ENCODE results near the gene ENTPD6.

Gene ENTPD6

GRCh38 chr20:25220810-25221591 is 25.5 kb downstream of the ENTPD6 start:
- H3K4me3 ChIP-seq (ENCODE audit: low read length) = no peak overlapping the region
- TF ChIP-seq ZNF274 (IDR thresholded peaks at IDR 0.05; ENCODE audit: low read depth, low read length) = no peak

- no peak for TF ChIP-seq ZNF274 (IDR thresholded peaks at IDR 0.05; ENCODE audit: low read depth, low read length)
- no peak overlapping the region for H3K4me3 ChIP-seq (ENCODE audit: low read length)
These were observed 26.3 kb downstream of the ENTPD6 start for GRCh38 chr20:25221592-25222460.

GRCh38 chr20:25222461-25223178 is 27.1 kb downstream of the ENTPD6 start:
- no peak overlapping the region for H3K4me3 ChIP-seq (ENCODE audit: low read length)
- no peak for TF ChIP-seq ZNF274 (IDR thresholded peaks at IDR 0.05; ENCODE audit: low read depth, low read length)

- TF ChIP-seq ZNF274 (IDR thresholded peaks at IDR 0.05; ENCODE audit: low read depth, low read length) = no peak
- H3K4me3 ChIP-seq (ENCODE audit: low read length) = no peak overlapping the region
These were observed 27.7 kb downstream of the ENTPD6 start for GRCh38 chr20:25223179-25223661.

GRCh38 chr20:25223765-25224720 is 28.5 kb downstream of the ENTPD6 start:
- TF ChIP-seq ZNF274 (IDR thresholded peaks at IDR 0.05; ENCODE audit: low read depth, low read length) = no peak
- no peak overlapping the region for H3K4me3 ChIP-seq (ENCODE audit: low read length)

GRCh38 chr20:25224941-25225340 is 29.4 kb downstream of the ENTPD6 start:
- H3K4me3 ChIP-seq (ENCODE audit: low read length) = no peak overlapping the region

GRCh38 chr20:25225642-25226432 is 30.3 kb downstream of the ENTPD6 start:
- H3K4me3 ChIP-seq (ENCODE audit: low read length) = no peak overlapping the region
- no peak for TF ChIP-seq ZNF274 (IDR thresholded peaks at IDR 0.05; ENCODE audit: low read depth, low read length)

More at GRCh38 chr20:25224941-25225340, 29.4 kb downstream of the ENTPD6 start:
- no peak for TF ChIP-seq ZNF274 (IDR thresholded peaks at IDR 0.05; ENCODE audit: low read depth, low read length)

- H3K4me3 ChIP-seq (ENCODE audit: low read length) = no peak overlapping the region
- no peak for TF ChIP-seq ZNF274 (IDR thresholded peaks at IDR 0.05; ENCODE audit: low read depth, low read length)
These were observed 31.2 kb downstream of the ENTPD6 start for GRCh38 chr20:25226433-25227316.

GRCh38 chr20:25227317-25227831 is 31.9 kb downstream of the ENTPD6 start:
- no peak overlapping the region for H3K4me3 ChIP-seq (ENCODE audit: low read length)
- TF ChIP-seq ZNF274 (IDR thresholded peaks at IDR 0.05; ENCODE audit: low read depth, low read length) = no peak

GRCh38 chr20:25229486-25230165 is 34.1 kb downstream of the ENTPD6 start:
- no peak for TF ChIP-seq ZNF274 (IDR thresholded peaks at IDR 0.05; ENCODE audit: low read depth, low read length)
- no peak overlapping the region for H3K4me3 ChIP-seq (ENCODE audit: low read length)

Data from GM08714 (cell line).